PC-3 (cell line): ENCODE data around the gene PGLYRP4.

ENCODE experiments used
- CTCF ChIP-seq: fragments of 300-600 bp; sonication (generic); conservative IDR thresholded peaks from 2 replicates; pipeline ENCODE4 v1.5.1; 2017; ENCODE audit warnings: antibody characterized with exemption, low read depth, mild to moderate bottlenecking, low read length
- EZH2 ChIP-seq: fragments of 300-600 bp; sonication (generic); IDR thresholded peaks from one replicate; pipeline ENCODE4 v1.6.1; 2017; ENCODE audit warnings: antibody characterized with exemption, mild to moderate bottlenecking, low read length; ENCODE audit not compliant: unreplicated experiment

GRCh38 chr1:153368495-153368894 lies 19.9 kb upstream of the PGLYRP4 start:
- no peak for TF ChIP-seq CTCF
- no peak for TF ChIP-seq EZH2
